ENCODE data around the gene PRPF39.
"Not testable (repeated sequence)": the region's sequence is repeated elsewhere in the genome, so short reads cannot be mapped to it uniquely, and the experiment has no call there.

The PRPF39 gene

DNA sequence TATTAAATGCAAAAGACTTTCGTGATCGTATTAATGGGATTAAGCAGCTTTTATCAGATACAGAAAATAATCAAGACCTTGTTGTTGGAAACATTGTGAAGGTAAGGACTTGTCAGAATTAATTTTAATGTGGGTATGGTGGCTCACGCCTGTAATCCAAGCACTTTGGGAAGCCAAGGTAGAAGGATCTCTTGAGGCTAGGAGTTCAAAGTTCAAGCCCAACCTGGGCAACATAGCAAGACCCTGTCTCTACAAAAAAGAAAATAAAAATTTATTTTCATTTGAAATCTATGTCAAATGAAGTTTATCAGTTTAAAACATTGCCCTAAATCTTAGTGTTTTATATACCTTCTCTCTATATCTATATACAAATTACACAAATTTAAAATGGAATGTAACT, 17.2 kb upstream of the PRPF39 start:
- H3K4me1 Mint-ChIP-seq: no peaks in the 10 kb centered on the region
- no peak overlapping the region for H3K27ac Mint-ChIP-seq
- DNase-seq: no peak
- H3K9me3 Mint-ChIP-seq: no peaks in the 10 kb centered on the region
- H3K36me3 Mint-ChIP-seq: peaks cover 9 to 19% of the 10 kb centered on the region in 2 donors
- no peak overlapping the region for H3K4me3 Mint-ChIP-seq
- ATAC-seq (replicated peaks): no peak
- no peaks in the 10 kb centered on the region for H3K27me3 Mint-ChIP-seq

DNA sequence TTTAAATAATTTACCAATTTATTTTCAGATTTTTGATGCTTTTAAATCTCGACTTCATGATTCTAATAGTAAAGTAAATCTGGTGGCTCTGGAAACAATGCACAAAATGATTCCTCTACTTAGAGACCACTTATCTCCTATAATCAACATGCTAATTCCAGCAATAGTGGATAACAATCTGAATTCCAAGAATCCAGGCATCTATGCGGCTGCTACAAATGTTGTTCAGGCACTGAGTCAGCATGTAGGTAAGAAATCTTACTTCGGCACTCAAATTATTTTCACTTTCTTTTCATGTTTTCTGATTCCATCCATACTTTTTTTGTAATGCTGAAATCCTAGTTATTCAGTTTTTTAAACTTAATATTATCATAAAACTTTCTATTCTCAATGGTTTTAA, 15.5 kb upstream of the PRPF39 start:
- Mint-ChIP-seq H3K4me1 (peaks cover 0 to 5% of the 10 kb centered on the region in 2 donors), H3K4me3 (no peak overlapping the region), H3K36me3 (peaks cover 9 to 15% of the 10 kb centered on the region in 2 donors), H3K27ac (no peak overlapping the region), H3K9me3 (no peaks in the 10 kb centered on the region), H3K27me3 (no peaks in the 10 kb centered on the region)
- ATAC-seq (replicated peaks) (no peak), DNase-seq (no peak)

GRCh38 chr14:45070215-45070614, 13.7 kb upstream of the PRPF39 start:
- Mint-ChIP-seq H3K27ac (no peak overlapping the region), H3K4me3 (no peak overlapping the region), H3K36me3 (peaks cover 4% of the 10 kb centered on the region in 2 donors), H3K4me1 (peaks cover 0 to 5% of the 10 kb centered on the region in 2 donors), H3K27me3 (no peaks in the 10 kb centered on the region), H3K9me3 (no peaks in the 10 kb centered on the region)
- ATAC-seq (replicated peaks): no peak
- DNase-seq: no peak

GRCh38 chr14:45072126-45072525, 11.8 kb upstream of the PRPF39 start:
- Mint-ChIP-seq H3K27me3 (no peaks in the 10 kb centered on the region), H3K4me3 (no peak overlapping the region), H3K27ac (no peak overlapping the region), H3K9me3 (no peaks in the 10 kb centered on the region), H3K36me3 (peaks cover 4% of the 10 kb centered on the region in 2 donors), H3K4me1 (peaks cover 0 to 5% of the 10 kb centered on the region in 2 donors)
- no peak for ATAC-seq (replicated peaks)
- DNase-seq: no peak

- Mint-ChIP-seq H3K9me3 (no peaks in the 10 kb centered on the region), H3K27ac (no peak overlapping the region), H3K36me3 (peaks cover 4 to 6% of the 10 kb centered on the region in 2 donors), H3K27me3 (no peaks in the 10 kb centered on the region), H3K4me1 (peaks cover 0 to 5% of the 10 kb centered on the region in 2 donors), H3K4me3 (no peak overlapping the region)
- ATAC-seq (replicated peaks): no peak
- DNase-seq: no peak
Measured at GRCh38 chr14:45073231-45073879, 10.6 kb upstream of the PRPF39 start.

DNA sequence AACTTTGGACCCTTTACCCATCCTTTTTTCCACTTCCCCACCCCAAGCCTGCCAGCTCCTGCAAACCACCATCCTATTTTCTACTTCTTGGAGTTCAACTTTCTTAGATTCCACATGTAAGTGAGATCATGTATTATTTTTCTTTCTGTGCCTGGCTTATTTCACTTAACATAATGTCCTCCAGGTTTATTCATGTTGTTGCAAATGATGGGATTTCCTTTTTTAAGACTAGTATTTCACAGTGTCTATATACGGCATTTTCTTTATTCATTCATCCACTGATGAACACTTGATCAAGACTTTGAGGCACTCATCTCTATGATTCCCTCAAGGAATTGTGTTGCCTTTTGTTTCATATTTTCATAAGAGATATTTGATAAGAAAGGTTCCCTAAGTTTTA, 5.6 kb upstream of the PRPF39 start:
- Mint-ChIP-seq H3K4me3 (no peak overlapping the region), H3K27ac (no peak overlapping the region), H3K27me3 (no peaks in the 10 kb centered on the region), H3K9me3 (no peaks in the 10 kb centered on the region), H3K36me3 (peaks cover 0 to 4% of the 10 kb centered on the region in 2 donors), H3K4me1 (peaks cover 3 to 4% of the 10 kb centered on the region in 2 donors)
- DNase-seq: no peak
- ATAC-seq (replicated peaks): no peak

DNA sequence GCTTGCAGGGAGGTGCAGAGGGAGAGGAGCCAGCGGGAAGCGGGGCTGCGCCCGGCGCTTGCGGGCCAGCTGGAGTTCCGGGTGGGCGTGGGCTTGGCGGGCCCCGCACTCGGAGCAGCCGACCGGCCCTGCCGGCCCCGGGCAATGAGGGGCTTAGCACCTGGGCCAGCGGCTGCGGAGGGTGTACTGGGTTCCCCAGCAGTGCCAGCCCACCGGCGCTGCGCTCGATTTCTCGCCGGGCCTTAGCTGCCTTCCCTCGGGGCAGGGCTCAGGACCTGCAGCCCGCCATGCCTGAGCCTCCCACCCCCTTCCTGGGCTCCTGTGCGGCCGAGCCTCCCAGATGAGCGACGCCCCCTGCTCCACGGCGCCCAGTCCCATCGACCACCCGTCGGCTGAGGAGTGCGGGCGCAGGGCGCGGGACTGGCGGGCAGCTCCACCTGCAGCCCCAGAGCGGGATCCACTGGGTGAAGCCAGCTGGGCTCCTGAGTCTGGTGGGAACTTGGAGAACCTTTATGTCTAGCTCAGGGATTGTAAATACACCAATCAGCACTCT, 3.4 kb upstream of the PRPF39 start:
- not testable (repeated sequence) for H3K27me3 Mint-ChIP-seq; H3K9me3 Mint-ChIP-seq; H3K27ac Mint-ChIP-seq; H3K36me3 Mint-ChIP-seq; ATAC-seq (replicated peaks); DNase-seq; H3K4me3 Mint-ChIP-seq
- H3K4me1 Mint-ChIP-seq: peaks cover 11 to 12% of the 10 kb centered on the region in 2 donors

DNA sequence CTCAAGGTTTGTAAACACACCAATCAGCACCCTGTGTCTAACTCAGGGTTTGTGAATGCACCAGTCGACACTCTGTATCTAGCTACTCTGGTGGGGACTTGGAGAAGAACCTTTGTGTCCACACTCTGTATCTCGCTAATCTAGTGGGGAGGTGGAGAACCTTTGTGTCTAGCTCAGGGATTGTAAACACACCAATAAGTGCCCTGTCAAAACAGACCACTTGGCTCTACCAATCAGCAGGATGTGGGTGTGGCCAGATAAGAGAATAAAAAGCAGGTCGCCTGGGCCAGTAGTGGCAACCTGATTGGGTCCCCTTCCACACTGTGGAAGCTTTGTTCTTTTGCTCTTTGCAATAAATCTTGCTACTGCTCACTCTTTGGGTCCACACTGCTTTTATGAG, 2.8 kb upstream of the PRPF39 start:
- H3K36me3 Mint-ChIP-seq; ATAC-seq (replicated peaks); H3K27ac Mint-ChIP-seq; DNase-seq; H3K27me3 Mint-ChIP-seq; H3K4me3 Mint-ChIP-seq; H3K9me3 Mint-ChIP-seq: not testable (repeated sequence)
- H3K4me1 Mint-ChIP-seq: peaks cover 11 to 18% of the 10 kb centered on the region in 2 donors

DNA sequence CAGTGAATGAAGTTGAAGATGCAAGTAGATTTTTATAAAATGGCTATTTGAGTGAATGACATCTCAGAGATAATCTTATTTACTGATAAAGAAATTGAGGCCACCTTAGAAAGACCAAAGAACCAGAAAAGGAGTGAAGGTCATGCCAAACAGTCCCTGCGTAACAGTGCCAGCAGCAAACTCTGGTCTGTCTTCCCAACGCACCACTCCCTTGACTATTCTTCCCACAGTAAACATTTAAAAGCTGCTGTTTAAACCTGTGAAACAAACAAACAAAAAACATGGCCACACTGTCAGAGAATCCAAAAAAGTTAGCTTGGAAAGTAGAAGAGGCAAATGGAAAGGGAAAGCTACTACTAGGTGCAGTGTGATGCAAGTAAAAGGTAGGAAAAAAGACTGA, 1.5 kb upstream of the PRPF39 start:
- Mint-ChIP-seq H3K4me1 (peaks cover 16 to 32% of the 10 kb centered on the region in 2 donors), H3K27ac (no peak overlapping the region), H3K9me3 (no peaks in the 10 kb centered on the region), H3K4me3 (no peak overlapping the region), H3K36me3 (peaks cover 11 to 13% of the 10 kb centered on the region in 2 donors), H3K27me3 (no peaks in the 10 kb centered on the region)
- ATAC-seq (replicated peaks): no peak
- no peak for DNase-seq

DNA sequence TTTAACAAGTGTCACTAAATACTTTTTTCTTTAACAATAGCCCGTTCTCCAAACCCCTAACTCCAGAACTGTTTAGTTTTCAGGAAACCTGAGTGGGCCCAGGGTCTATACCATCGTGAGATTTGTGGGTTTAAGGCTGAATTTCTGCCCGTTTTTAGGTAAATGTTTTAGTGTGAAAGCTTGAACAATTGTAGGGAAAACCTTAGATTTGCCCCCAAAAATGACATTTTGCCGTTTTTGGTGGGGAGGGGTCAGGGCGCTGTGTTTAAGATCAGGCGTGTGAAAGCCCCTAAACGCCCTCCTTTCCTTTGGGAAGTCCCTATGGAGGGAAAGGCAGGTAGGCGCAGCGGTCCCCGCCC, 320 bp upstream of the PRPF39 start:
- Mint-ChIP-seq H3K27me3 (no peaks in the 10 kb centered on the region), H3K4me3 (peak overlapping the region; percentile 96 to 98), H3K27ac (peak overlapping the region; percentile 70), H3K4me1 (peaks cover 23 to 41% of the 10 kb centered on the region in 2 donors), H3K9me3 (no peaks in the 10 kb centered on the region), H3K36me3 (peaks cover 11 to 19% of the 10 kb centered on the region in 2 donors)
- DNase-seq (no peak), ATAC-seq (replicated peaks) (peak in 1 of 2 donors; percentile 6)

GRCh38 chr14:45084946-45085346, 1.0 kb downstream of the PRPF39 start:
- H3K36me3 Mint-ChIP-seq: peaks cover 11 to 19% of the 10 kb centered on the region in 2 donors
- peak overlapping the region; percentile 66 for H3K27ac Mint-ChIP-seq
- H3K4me3 Mint-ChIP-seq: peak overlapping the region; percentile 96 to 98
- DNase-seq (no peak), ATAC-seq (replicated peaks) (no peak)
- H3K9me3 Mint-ChIP-seq: no peaks in the 10 kb centered on the region
- no peaks in the 10 kb centered on the region for H3K27me3 Mint-ChIP-seq
- H3K4me1 Mint-ChIP-seq: peaks cover 28 to 53% of the 10 kb centered on the region in 2 donors

- H3K4me1 Mint-ChIP-seq: peaks cover 27 to 60% of the 10 kb centered on the region in 2 donors
- no peaks in the 10 kb centered on the region for H3K9me3 Mint-ChIP-seq
- H3K36me3 Mint-ChIP-seq: peaks cover 7 to 17% of the 10 kb centered on the region in 2 donors
- DNase-seq (no peak), ATAC-seq (replicated peaks) (peak; percentile 89 to 96)
- no peaks in the 10 kb centered on the region for H3K27me3 Mint-ChIP-seq
- no peak overlapping the region for H3K4me3 Mint-ChIP-seq
- no peak overlapping the region for H3K27ac Mint-ChIP-seq
Measured at GRCh38 chr14:45089813-45090212, 5.9 kb downstream of the PRPF39 start.

DNA sequence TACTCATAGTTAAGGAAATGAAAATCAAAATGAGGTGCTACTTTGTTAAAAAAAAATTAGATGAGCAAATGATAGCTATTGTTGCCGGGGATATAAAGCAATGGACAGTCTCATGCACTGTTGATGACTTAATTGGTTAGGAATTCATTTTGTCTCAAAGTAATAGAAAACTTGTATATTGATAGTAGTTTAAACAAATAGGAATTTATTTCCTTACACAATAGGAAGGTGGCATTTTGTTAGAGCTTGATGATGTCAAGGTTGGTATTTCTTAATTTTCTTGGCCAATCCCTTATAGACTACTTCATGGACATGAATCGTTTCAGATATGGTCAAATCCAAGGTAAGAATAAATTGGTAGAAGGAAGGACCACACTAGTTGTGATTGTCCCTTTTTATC, 7.8 kb downstream of the PRPF39 start:
- no peak overlapping the region for H3K4me3 Mint-ChIP-seq
- no peaks in the 10 kb centered on the region for H3K27me3 Mint-ChIP-seq
- H3K9me3 Mint-ChIP-seq: no peaks in the 10 kb centered on the region
- peaks cover 19 to 41% of the 10 kb centered on the region in 2 donors for H3K4me1 Mint-ChIP-seq
- ATAC-seq (replicated peaks): no peak
- no peak overlapping the region for H3K27ac Mint-ChIP-seq
- peaks cover 16 to 29% of the 10 kb centered on the region in 2 donors for H3K36me3 Mint-ChIP-seq
- no peak for DNase-seq

GRCh38 chr14:45094275-45094674, 10.4 kb downstream of the PRPF39 start:
- no peak overlapping the region for H3K27ac Mint-ChIP-seq
- H3K27me3 Mint-ChIP-seq: no peaks in the 10 kb centered on the region
- no peaks in the 10 kb centered on the region for H3K9me3 Mint-ChIP-seq
- no peak overlapping the region for H3K4me3 Mint-ChIP-seq
- H3K36me3 Mint-ChIP-seq: peaks cover 26 to 35% of the 10 kb centered on the region in 2 donors
- ATAC-seq (replicated peaks): no peak
- no peak for DNase-seq
- peaks cover 9 to 19% of the 10 kb centered on the region in 2 donors for H3K4me1 Mint-ChIP-seq

DNA sequence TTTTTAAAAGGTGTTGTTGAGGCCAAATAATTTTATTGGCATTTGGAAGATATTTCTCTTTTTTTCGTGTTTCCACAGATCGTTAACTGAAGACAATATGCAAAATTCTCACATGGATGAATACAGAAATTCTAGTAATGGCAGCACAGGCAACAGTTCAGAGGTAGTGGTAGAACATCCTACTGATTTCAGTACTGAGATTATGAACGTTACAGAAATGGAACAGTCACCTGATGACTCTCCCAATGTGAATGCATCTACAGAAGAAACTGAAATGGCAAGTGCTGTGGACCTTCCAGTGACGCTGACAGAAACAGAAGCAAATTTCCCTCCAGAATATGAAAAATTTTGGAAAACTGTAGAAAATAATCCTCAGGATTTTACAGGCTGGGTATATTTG, 11.2 kb downstream of the PRPF39 start:
- ATAC-seq (replicated peaks): peak in 1 of 2 donors; percentile 39
- Mint-ChIP-seq H3K27me3 (no peaks in the 10 kb centered on the region), H3K36me3 (peaks cover 33 to 43% of the 10 kb centered on the region in 2 donors), H3K4me1 (peaks cover 6 to 11% of the 10 kb centered on the region in 2 donors), H3K9me3 (no peaks in the 10 kb centered on the region), H3K4me3 (no peak overlapping the region), H3K27ac (no peak overlapping the region)
- no peak for DNase-seq

Data from stimulated activated naive B cell treated with anti-CD40 and anti-IgM and Interleukin-4, amounts not matched to agents 10 μg/mL and 1 μg/mL and 100 μg/mL, for 72 hours (primary cell).